OCI-LY1 (cell line): ENCODE results near the gene RTKN.

Experiments used
- H2AFZ ChIP-seq: fragments of 200-600 bp; sonication (generic), shearing (Covaris generic); 2 replicates; pipeline ENCODE4 v1.6.0; 2014; ENCODE audit warnings: antibody characterized with exemption, mild to moderate bottlenecking, low read length
- H3F3A ChIP-seq: fragments of 200-600 bp; sonication (generic), shearing (Covaris generic); 2 replicates; pipeline ENCODE4 v1.6.0; 2014; ENCODE audit warnings: mild to moderate bottlenecking, antibody characterized with exemption, low read length, moderate library complexity; ENCODE audit not compliant: insufficient read depth
- H3K27ac ChIP-seq: fragments of 200-600 bp; sonication (generic); 2 replicates; pipeline ENCODE4 v1.5.1; 2014; ENCODE audit warnings: low read length, mixed run types, mild to moderate bottlenecking, low read depth; ENCODE audit not compliant: poor library complexity, severe bottlenecking
- H3K27me3 ChIP-seq: fragments of 200-600 bp; sonication (generic); 2 replicates; pipeline ENCODE4 v1.6.0; 2014; ENCODE audit warnings: antibody characterized with exemption, mild to moderate bottlenecking, low read length, moderate library complexity; ENCODE audit not compliant: insufficient read depth
- H3K36me3 ChIP-seq: fragments of 200-600 bp; sonication (generic); 2 replicates; pipeline ENCODE4 v1.6.1; 2014; ENCODE audit warnings: mild to moderate bottlenecking, antibody characterized with exemption, low read length, moderate library complexity, mixed read lengths; ENCODE audit not compliant: insufficient read depth
- H3K4me1 ChIP-seq: fragments of 200-600 bp; sonication (generic); 2 replicates; pipeline ENCODE4 v1.5.1; 2014; ENCODE audit warnings: mild to moderate bottlenecking, low read length, moderate library complexity; ENCODE audit not compliant: insufficient read depth, severe bottlenecking
- H3K4me2 ChIP-seq: fragments of 200-600 bp; sonication (generic), shearing (Covaris generic); 2 replicates; pipeline ENCODE4 v1.6.1; 2014; ENCODE audit warnings: low read length
- H3K4me3 ChIP-seq: fragments of 200-600 bp; sonication (generic); 2 replicates; pipeline ENCODE4 v1.5.1; 2014; ENCODE audit warnings: low read length, low read depth, mild to moderate bottlenecking, mixed read lengths; ENCODE audit not compliant: poor library complexity, severe bottlenecking
- H3K79me2 ChIP-seq: fragments of 200-600 bp; shearing (Covaris generic); 2 replicates; pipeline ENCODE4 v1.6.1; 2016; ENCODE audit warnings: mixed run types, low read length, mixed read lengths; ENCODE audit not compliant: insufficient read depth
- H3K9ac ChIP-seq: fragments of 200-600 bp; sonication (generic), shearing (Covaris generic); 2 replicates; pipeline ENCODE4 v1.6.1; 2014; ENCODE audit warnings: mild to moderate bottlenecking, low read length, mixed read lengths
- H3K9me2 ChIP-seq: fragments of 200-600 bp; sonication (generic), shearing (Covaris generic); 2 replicates; pipeline ENCODE4 v1.6.1; 2014; ENCODE audit warnings: low read depth, mild to moderate bottlenecking, low read length, mixed read lengths
- H3K9me3 ChIP-seq: fragments of 200-600 bp; shearing (Covaris generic); 2 replicates; pipeline ENCODE4 v1.6.1; 2014; ENCODE audit warnings: low read length, mixed read lengths
- H4K20me1 ChIP-seq: fragments of 200-600 bp; sonication (generic), shearing (Covaris generic); 2 replicates; pipeline ENCODE4 v1.6.0; 2016; ENCODE audit warnings: mild to moderate bottlenecking, low read length; ENCODE audit not compliant: insufficient read depth
- EZH2 ChIP-seq: fragments of 200-600 bp; sonication (generic), shearing (Covaris generic); IDR thresholded peaks from 2 replicates; pipeline ENCODE4 v1.8.0; 2017; ENCODE audit warnings: borderline replicate concordance, mixed run types, mild to moderate bottlenecking, antibody characterized with exemption, low read length, moderate library complexity, mixed read lengths
- TF ChIP-seq, protein P1 (sequence below): fragments of 200-600 bp; sonication (generic), shearing (Covaris generic); IDR thresholded peaks from 2 replicates; pipeline ENCODE4 v1.5.1; 2017; ENCODE audit warnings: mild to moderate bottlenecking, antibody characterized with exemption, low read length, moderate library complexity, mixed read lengths

RTKN gene

DNA sequence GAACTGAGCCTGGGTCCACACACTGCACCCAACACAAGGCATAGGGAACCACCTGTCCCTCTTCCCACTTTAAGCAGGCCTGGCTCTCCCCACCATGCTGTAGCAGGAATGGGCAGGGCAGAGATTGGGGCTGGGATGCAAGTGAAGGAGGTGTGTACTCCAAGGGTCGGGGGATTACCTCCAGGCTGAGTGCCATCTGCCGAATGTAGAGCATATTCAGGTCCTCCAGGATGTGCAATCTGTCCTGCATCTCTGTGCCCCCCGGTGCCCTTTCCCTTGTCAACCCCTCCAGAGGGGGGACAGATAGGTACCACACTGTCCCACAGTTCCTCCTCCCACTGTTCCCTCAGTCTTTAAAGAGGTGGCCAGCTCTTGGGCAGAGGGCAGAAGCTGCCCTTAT is 2.4 kb downstream of the RTKN start:
- Histone ChIP-seq H3K4me1 (peaks cover 24% of the 10 kb centered on the region), H3K27me3 (peaks cover 10% of the 10 kb centered on the region; the same call in 1 of the 2 replicates), H3F3A (no peaks in the 10 kb centered on the region), H3K27ac (no peak overlapping the region), H3K4me2 (no peak overlapping the region), H4K20me1 (no peaks in the 10 kb centered on the region), H3K9ac (no peak overlapping the region), H2AFZ (no peak overlapping the region), H3K4me3 (no peak overlapping the region), H3K36me3 (no peaks in the 10 kb centered on the region), H3K79me2 (no peaks in the 10 kb centered on the region), H3K9me2 (no peaks in the 10 kb centered on the region), H3K9me3 (no peaks in the 10 kb centered on the region)
- TF ChIP-seq, protein P1, sequence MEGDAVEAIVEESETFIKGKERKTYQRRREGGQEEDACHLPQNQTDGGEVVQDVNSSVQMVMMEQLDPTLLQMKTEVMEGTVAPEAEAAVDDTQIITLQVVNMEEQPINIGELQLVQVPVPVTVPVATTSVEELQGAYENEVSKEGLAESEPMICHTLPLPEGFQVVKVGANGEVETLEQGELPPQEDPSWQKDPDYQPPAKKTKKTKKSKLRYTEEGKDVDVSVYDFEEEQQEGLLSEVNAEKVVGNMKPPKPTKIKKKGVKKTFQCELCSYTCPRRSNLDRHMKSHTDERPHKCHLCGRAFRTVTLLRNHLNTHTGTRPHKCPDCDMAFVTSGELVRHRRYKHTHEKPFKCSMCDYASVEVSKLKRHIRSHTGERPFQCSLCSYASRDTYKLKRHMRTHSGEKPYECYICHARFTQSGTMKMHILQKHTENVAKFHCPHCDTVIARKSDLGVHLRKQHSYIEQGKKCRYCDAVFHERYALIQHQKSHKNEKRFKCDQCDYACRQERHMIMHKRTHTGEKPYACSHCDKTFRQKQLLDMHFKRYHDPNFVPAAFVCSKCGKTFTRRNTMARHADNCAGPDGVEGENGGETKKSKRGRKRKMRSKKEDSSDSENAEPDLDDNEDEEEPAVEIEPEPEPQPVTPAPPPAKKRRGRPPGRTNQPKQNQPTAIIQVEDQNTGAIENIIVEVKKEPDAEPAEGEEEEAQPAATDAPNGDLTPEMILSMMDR: no peak
- TF ChIP-seq EZH2: no peak

DNA sequence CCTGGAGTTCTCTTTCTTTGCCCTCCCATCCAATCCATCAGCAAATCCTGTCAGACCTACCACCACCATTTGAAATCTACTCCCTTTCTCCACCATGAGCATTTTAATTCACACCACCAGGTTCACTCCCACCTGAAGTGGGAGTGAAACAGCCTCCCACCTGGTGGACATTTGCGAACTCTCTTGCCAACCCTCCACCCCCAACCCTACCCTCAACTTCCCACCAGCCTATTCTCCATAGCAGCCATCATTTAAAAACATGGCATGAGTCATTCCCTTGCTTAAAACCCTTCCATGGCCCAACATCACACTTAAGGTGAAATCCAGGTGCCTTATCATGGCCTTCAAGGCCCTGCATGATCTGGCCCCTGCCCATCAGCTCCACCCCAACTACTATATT is 3.5 kb downstream of the RTKN start:
- Histone ChIP-seq H3K4me2 (no peak overlapping the region), H3K36me3 (no peaks in the 10 kb centered on the region), H3K79me2 (no peaks in the 10 kb centered on the region), H3K4me1 (peaks cover 19% of the 10 kb centered on the region), H3K9me2 (no peaks in the 10 kb centered on the region), H2AFZ (no peak overlapping the region), H3K27ac (no peak overlapping the region), H3K9me3 (no peaks in the 10 kb centered on the region), H4K20me1 (no peaks in the 10 kb centered on the region), H3K27me3 (peaks cover 8% of the 10 kb centered on the region; the same call in 1 of the 2 replicates), H3F3A (no peaks in the 10 kb centered on the region), H3K4me3 (no peak overlapping the region), H3K9ac (no peak overlapping the region)
- TF ChIP-seq, protein P1: no peak
- TF ChIP-seq EZH2: no peak

DNA sequence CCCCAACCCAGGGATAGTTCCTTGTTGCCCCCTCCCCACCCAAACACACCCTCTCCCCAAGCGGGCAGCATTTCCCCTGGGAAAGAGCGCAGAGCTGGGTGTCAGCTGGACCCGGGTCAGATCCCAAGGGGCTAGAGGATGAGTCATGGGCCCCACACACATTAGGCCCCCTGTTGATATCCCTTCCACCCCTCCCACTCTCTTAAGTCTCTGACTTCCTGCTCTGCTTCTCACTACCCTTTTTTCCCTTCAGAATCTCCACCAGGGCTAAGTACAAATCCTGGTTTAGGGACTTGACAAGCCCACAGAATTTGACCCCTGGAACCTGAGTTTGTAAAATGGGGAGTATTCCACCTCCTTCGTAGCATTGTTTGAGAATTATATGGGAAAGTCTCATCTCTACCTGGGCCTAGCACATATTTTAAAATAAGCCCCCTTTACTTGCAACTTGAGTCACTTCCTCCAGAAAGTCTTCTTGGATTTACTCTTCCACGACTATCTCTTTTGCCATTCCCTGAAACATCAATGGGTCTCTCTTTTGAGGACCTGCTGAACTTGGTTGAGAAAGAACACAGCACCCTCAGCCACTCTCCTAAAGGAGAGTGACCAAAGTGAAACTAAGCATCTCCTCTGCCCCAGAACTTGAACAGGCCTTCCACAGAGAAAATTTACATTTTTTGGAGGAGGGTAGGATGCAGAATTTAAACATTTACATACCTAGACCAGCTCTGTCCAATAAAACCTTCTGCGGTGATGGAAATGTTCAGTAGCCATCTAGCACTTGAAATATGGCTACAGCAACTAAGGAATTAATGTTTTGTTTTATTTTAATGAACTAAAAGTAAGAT is 4.7 kb downstream of the RTKN start:
- H3K4me3 ChIP-seq: no peak overlapping the region
- no peaks in the 10 kb centered on the region for H3K79me2 ChIP-seq
- no peaks in the 10 kb centered on the region for H3F3A ChIP-seq
- H3K36me3 ChIP-seq: no peaks in the 10 kb centered on the region
- H3K9me2 ChIP-seq: no peaks in the 10 kb centered on the region
- H3K4me2 ChIP-seq: no peak overlapping the region
- no peaks in the 10 kb centered on the region for H3K9me3 ChIP-seq
- peaks cover 18% of the 10 kb centered on the region for H3K4me1 ChIP-seq
- H3K27ac ChIP-seq: no peak overlapping the region
- H3K27me3 ChIP-seq: peaks cover 12% of the 10 kb centered on the region; the same call in 1 of the 2 replicates
- no peak overlapping the region for H2AFZ ChIP-seq
- H3K9ac ChIP-seq: no peak overlapping the region
- TF ChIP-seq EZH2: no peak
- TF ChIP-seq, protein P1: no peak
- no peaks in the 10 kb centered on the region for H4K20me1 ChIP-seq
